Subcutaneous adipose tissue (tissue), 4 donors: ENCODE measurements around the gene CPB2. TPM values are rescaled to one million over a fixed set of nuclear protein-coding genes. Genes with fewer than 3 reads are reported as not detected.

Experiments
- total RNA-seq, 4 donors: library from RNA; depleted of rRNA; stranded (reverse); fragments of >200 nt; gene quantifications; one replicate each; pipeline ENCODE4 v1.1.0, GENCODE V29; 2016
- TF ChIP-seq, protein P1 (sequence below): fragments of 450-650 bp; IDR thresholded peaks from one replicate; pipeline ENCODE4 v1.5.1; 2016; ENCODE audit warnings: low read depth, mild to moderate bottlenecking, control low read depth, antibody characterized with exemption, moderate library complexity

Gene CPB2
- total RNA-seq, 4 donors from 2014 or later, result 0.34 TPM; not detected in 3

DNA sequence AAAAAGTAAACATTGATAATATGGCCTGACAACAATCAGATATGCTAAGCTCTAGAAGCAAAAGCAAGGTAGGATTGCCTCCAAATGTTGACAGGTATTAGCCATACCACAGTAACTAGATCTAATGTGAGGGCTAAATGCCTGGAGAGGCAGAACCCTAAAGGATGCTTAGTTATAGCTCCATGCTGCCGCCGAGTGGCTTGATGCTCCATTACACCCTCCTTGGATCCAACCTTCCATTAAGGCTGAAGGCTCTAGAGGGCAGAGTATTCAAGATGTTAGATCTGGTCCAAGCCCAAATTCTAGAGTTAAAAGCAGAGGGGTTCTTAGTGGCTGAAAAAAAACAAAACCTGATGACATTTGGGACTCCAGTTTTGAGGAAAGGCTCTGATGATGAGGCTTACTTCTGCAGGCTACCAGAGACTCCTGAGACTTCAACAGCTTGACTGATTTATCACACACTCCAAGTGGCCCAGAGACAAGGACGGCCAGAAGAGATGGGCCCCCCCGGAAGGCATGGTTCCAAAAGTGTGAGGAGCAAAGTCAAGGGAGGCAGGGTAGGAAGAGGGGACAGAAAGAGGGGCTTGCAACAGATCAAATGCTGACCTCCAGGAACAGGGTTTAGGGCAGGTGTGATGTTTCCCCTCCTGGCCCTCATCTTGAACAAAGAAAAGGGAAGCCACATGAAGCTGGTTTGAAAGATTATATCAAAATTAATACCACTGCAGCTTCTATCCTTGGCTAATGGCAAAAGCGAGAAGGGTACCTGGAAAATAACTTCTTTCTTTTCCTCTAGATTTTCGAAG is 21.9 kb upstream of the CPB2 start:
- TF ChIP-seq, protein P1, sequence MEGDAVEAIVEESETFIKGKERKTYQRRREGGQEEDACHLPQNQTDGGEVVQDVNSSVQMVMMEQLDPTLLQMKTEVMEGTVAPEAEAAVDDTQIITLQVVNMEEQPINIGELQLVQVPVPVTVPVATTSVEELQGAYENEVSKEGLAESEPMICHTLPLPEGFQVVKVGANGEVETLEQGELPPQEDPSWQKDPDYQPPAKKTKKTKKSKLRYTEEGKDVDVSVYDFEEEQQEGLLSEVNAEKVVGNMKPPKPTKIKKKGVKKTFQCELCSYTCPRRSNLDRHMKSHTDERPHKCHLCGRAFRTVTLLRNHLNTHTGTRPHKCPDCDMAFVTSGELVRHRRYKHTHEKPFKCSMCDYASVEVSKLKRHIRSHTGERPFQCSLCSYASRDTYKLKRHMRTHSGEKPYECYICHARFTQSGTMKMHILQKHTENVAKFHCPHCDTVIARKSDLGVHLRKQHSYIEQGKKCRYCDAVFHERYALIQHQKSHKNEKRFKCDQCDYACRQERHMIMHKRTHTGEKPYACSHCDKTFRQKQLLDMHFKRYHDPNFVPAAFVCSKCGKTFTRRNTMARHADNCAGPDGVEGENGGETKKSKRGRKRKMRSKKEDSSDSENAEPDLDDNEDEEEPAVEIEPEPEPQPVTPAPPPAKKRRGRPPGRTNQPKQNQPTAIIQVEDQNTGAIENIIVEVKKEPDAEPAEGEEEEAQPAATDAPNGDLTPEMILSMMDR, result no peak

DNA sequence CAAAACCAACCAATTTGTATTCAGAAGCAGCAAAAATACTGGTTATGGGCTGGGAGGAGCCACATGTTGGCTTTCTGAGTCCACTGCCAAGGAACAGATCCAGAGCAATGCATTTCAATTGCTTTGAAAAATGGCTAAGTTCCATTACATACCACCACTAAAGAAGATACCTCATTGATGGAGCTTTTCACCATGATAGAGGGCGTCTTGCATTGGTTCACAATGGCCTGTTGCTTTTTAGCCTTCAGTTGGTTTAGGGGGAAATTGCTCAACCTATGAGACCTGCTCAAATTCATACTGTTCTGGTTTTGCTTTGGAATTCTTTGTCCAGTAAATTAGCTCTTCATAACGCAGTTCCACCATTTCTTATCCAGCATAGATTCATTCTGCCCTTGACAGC is 21.2 kb upstream of the CPB2 start:
- TF ChIP-seq, protein P1, result no peak

DNA sequence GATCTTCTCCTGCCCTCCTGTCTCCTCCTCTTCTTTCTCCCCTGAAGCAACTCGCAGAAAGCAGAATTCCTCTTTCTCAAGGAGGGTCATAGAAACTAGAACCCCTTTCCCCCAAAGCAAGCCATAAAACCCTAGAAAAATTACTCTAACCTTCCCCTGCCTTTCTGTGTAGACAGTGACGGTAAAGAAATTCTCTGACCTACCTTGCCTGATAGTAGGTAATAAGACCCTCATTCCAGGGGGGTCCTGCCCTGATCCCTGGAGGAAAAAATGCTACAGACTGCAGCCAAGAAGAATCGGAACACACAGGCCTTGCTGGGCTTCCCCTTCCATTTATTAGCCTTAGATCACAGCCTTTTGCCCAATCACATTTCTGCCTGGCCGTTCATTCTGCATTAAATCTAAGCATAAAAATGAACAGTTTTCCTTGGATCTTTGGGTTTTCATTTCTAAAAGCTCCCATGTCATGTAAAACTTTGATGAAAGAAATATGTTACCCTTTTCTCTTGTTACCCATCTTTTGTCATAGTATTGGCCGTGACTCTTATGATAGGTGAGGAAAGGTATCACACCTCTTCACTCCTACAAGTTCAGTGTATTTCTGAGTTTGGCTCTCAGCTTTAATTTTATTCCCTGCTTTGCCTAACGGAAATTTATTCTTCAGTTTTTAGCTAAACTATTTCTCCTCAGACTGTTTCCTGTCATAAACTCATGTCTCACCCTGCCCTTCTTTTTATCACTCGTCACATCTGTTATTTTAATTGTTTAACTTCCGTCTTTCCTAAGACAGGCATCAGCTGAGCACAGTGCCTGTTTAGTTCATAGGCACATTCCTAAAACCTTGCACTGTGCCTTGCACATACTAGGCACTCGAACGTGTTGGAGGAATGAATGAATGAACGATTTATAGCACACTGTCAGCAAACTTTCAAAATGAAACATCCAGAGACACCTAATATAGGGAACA is 20.4 kb upstream of the CPB2 start:
- TF ChIP-seq, protein P1, result no peak

DNA sequence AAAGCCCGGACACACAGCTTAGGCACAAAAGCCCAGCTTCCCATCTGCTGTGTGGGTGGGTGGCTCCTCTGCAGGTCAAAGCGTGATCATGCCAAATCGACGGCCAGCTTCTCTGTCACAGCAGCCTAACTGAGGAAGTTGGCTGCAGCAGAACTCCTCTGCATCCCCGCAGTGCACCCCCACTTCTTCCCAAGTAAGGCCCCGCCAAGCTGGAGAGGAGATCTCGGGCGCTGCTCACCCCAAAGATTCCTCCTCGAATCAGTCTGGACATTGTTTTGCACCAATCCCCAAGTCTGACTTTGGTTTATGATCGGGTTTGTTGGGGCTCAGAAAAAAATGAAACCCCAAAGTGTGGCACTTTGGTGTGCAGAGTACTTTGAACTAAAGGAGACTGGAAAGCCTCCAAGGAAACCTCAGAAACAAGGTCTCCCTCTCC is 19.7 kb upstream of the CPB2 start:
- TF ChIP-seq, protein P1, result no peak

DNA sequence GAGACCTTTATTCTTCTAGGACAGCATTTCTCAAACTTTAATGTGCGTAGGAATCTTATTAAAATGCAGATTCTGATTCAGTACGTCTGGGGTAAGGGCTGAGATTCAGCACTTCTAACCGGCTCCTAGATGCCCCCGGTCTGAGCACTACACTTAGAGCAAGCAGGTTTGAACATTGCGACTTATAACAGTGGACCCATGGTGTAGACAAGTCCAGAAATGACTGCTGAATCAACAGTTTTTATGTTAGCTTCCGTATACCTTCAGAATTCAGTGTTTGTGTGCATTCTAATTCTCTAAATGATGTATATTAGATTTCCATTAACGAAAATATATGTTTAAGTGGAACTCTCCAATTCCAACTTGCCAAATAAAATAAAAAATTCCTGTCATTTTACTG is 17.5 kb upstream of the CPB2 start:
- TF ChIP-seq, protein P1, result no peak

- TF ChIP-seq, protein P1, result no peak
Observed at GRCh38 chr13:46121597-46122163, 16.8 kb upstream of the CPB2 start.

DNA sequence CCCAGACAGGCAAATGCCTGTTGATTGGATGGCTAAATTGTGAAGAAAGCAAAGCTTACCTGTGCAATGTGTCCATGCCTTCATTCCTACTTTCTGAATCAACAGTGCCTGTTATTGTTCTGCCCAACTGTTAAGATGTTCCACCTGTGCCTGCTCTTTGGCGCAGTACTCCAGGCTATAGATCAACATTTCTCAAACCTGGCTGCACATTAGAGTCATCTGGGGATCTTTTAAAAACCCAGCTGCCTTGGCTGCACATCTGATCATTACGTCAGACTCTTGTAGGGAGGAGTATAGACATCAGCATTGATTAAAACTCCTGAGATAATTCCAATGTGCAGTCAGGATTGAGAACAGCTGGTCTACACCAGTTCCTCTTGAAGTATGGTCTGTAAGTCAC is 16.2 kb upstream of the CPB2 start:
- TF ChIP-seq, protein P1, result no peak
